ENCODE data around the gene PTGFRN. TPM values are rescaled to one million over a fixed set of nuclear protein-coding genes. Genes with fewer than 3 reads are reported as not detected.

The PTGFRN gene
- polyA plus RNA-seq, 1 donor (not counting 4 experiments of a cell fraction or from before 2014, with no cell fraction given), result 177 TPM

- dilution Hi-C loops (cut with MboI; ENCODE audit: extremely low pct_ligation_motif_present, low sequenced_read_pairs), result no loop called here
- Histone ChIP-seq H3K79me2 (ENCODE audit: control insufficient read depth, insufficient read depth, low read length) (peaks cover 62% of the 10 kb centered on the region), H3K4me1 (ENCODE audit: control insufficient read depth, extremely low read depth, insufficient read depth, low read length) (peaks cover 16% of the 10 kb centered on the region), H3K4me2 (ENCODE audit: control insufficient read depth, extremely low read depth, insufficient read depth, low read depth, low read length) (no peak overlapping the region), H3K9me3 (ENCODE audit: control insufficient read depth, low read depth, low read length) (no peaks in the 10 kb centered on the region), H3K4me3 (ENCODE audit: control insufficient read depth in 2 of 3, extremely low read depth in 1 of 3, insufficient read depth in 2 of 3, low read depth in 1 of 3, low read length in 3 of 3) (no peak overlapping the region), H3K27me3 (ENCODE audit: control insufficient read depth, extremely low read depth, insufficient read depth, low read length) (no peaks in the 10 kb centered on the region), H3K9ac (ENCODE audit: control insufficient read depth, extremely low read depth, insufficient read depth, low read length) (no peak overlapping the region), H3K36me3 (ENCODE audit: control insufficient read depth in 2 of 2, extremely low read depth in 1 of 2, insufficient read depth in 2 of 2, low read length in 2 of 2) (peaks cover 17 to 22% of the 10 kb centered on the region in 2 experiments), H2AFZ (ENCODE audit: control insufficient read depth, low read length) (no peak overlapping the region), H4K20me1 (ENCODE audit: control insufficient read depth, extremely low read depth, insufficient read depth, low read length) (peaks cover 3% of the 10 kb centered on the region), H3K9me1 (ENCODE audit: control insufficient read depth, extremely low read depth, insufficient read depth, low read length) (peaks cover 3% of the 10 kb centered on the region), H3K27ac (ENCODE audit: control insufficient read depth, insufficient read depth, low read length) (no peak overlapping the region)
- no peak for TF ChIP-seq CTCF (optimal IDR thresholded peaks at IDR 0.05 in 1 of 3, IDR thresholded peaks at IDR 0.05 in 1 of 3, conservative IDR thresholded peaks at IDR 0.05 in 1 of 3; ENCODE audit: extremely low read depth in 1 of 3, insufficient read depth in 2 of 3, low read length in 3 of 3)
- TF ChIP-seq EZH2 (IDR thresholded peaks at IDR 0.05; ENCODE audit: low read length), result no peak
- FAIRE-seq (peak; percentile 26), DNase-seq (ENCODE audit: low read depth, low spot score) (no peak)
Observed at GRCh38 chr1:116968724-116969123, 59.0 kb downstream of the PTGFRN start.

GRCh38 chr1:116971258-116971860 lies 61.6 kb downstream of the PTGFRN start:
- H3K36me3 ChIP-seq (ENCODE audit: control insufficient read depth in 2 of 2, extremely low read depth in 1 of 2, insufficient read depth in 2 of 2, low read length in 2 of 2), result peaks cover 18 to 20% of the 10 kb centered on the region in 2 experiments
- dilution Hi-C loops (cut with MboI; ENCODE audit: extremely low pct_ligation_motif_present, low sequenced_read_pairs), result no loop called here
- no peak overlapping the region for H3K27ac ChIP-seq (ENCODE audit: control insufficient read depth, insufficient read depth, low read length)

More at GRCh38 chr1:116971258-116971860, 61.6 kb downstream of the PTGFRN start:
- FAIRE-seq, result no peak
- peaks cover 3% of the 10 kb centered on the region for H3K9me1 ChIP-seq (ENCODE audit: control insufficient read depth, extremely low read depth, insufficient read depth, low read length)
- H3K79me2 ChIP-seq (ENCODE audit: control insufficient read depth, insufficient read depth, low read length), result peaks cover 49% of the 10 kb centered on the region
- H3K9ac ChIP-seq (ENCODE audit: control insufficient read depth, extremely low read depth, insufficient read depth, low read length), result no peak overlapping the region
- H4K20me1 ChIP-seq (ENCODE audit: control insufficient read depth, extremely low read depth, insufficient read depth, low read length), result peaks cover 3% of the 10 kb centered on the region
- H3K9me3 ChIP-seq (ENCODE audit: control insufficient read depth, low read depth, low read length), result no peaks in the 10 kb centered on the region
- no peak overlapping the region for H2AFZ ChIP-seq (ENCODE audit: control insufficient read depth, low read length)
- no peak overlapping the region for H3K4me2 ChIP-seq (ENCODE audit: control insufficient read depth, extremely low read depth, insufficient read depth, low read depth, low read length)
- no peaks in the 10 kb centered on the region for H3K27me3 ChIP-seq (ENCODE audit: control insufficient read depth, extremely low read depth, insufficient read depth, low read length)
- peaks cover 16% of the 10 kb centered on the region for H3K4me1 ChIP-seq (ENCODE audit: control insufficient read depth, extremely low read depth, insufficient read depth, low read length)
- TF ChIP-seq EZH2 (IDR thresholded peaks at IDR 0.05; ENCODE audit: low read length) (no peak), CTCF (optimal IDR thresholded peaks at IDR 0.05 in 1 of 3, IDR thresholded peaks at IDR 0.05 in 1 of 3, conservative IDR thresholded peaks at IDR 0.05 in 1 of 3; ENCODE audit: extremely low read depth in 1 of 3, insufficient read depth in 2 of 3, low read length in 3 of 3) (no peak)
- DNase-seq (ENCODE audit: low read depth, low spot score), result no peak
- H3K4me3 ChIP-seq (ENCODE audit: control insufficient read depth in 2 of 3, extremely low read depth in 1 of 3, insufficient read depth in 2 of 3, low read depth in 1 of 3, low read length in 3 of 3), result no peak overlapping the region

Measured in keratinocyte (primary cell).